Activated CD4-positive, CD25-positive, alpha-beta regulatory T cell treated with anti-CD3 and anti-CD28 coated beads, Interleukin-2, amount 50 U/mL, for 16 hours (primary cell): Measurements from ENCODE around the gene DIP2C.
"Not testable (repeated sequence)": the region's sequence is repeated elsewhere in the genome, so short reads cannot be mapped to it uniquely, and the experiment has no call there.

Source experiments
- DNase-seq: peaks from one replicate; pipeline ENCODE4 v3.0.0-alpha.2; 2020; ENCODE audit warnings: low read depth, low spot score

Gene DIP2C

DNA sequence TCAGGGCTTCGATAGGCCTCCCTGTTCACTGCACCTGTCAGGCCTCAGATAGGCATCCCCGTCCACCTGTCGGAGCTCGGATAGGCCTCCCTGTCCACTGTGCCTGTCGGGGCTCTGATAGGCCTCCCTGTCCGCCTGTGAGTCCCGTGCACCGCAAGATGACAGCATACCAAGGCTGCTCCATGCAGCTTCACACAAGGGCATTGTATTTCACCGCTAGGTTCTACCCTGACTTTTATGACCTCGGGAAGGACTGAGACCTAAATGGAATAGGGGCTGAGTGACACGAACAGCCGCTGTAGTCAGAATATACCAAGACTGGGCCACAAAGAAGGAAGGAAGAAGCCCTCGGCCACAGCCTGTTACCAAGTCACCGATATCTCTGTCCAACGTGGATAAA is 271.2 kb downstream of the DIP2C start:
- no peak for DNase-seq

DNA sequence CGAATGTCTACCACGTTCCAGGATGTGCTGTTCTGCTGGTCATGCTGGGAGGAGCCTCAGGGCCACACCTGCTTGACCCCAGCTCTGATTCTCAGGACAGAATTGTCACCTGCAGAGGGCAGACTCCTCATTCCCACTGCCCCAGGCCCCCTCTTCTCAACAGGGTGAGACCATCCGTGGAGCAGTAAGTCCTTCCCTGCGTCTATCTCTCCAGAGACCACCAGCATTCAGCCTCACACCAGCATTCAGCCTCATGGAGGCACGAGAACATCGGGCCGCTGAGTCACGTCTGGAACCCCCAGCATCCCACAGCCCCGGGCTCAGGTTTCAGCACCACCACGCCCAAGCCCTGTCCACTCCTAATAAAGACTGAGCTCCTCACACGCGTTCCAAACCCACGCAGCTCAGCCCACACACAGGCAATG is 273.4 kb downstream of the DIP2C start:
- DNase-seq: no peak

- DNase-seq: no peak
Measured at GRCh38 chr10:413662-414071, 275.8 kb downstream of the DIP2C start.

- no peak for DNase-seq
Measured at GRCh38 chr10:412109-412508, 277.4 kb downstream of the DIP2C start.

GRCh38 chr10:411603-412002 is 277.9 kb downstream of the DIP2C start:
- no peak for DNase-seq

- no peak for DNase-seq
Measured at GRCh38 chr10:409408-410040, 279.9 kb downstream of the DIP2C start.

- DNase-seq: no peak
Measured at GRCh38 chr10:408236-408635, 281.2 kb downstream of the DIP2C start.

GRCh38 chr10:406976-407375 is 282.5 kb downstream of the DIP2C start:
- DNase-seq: no peak

- no peak for DNase-seq
Measured at GRCh38 chr10:405648-406047, 283.8 kb downstream of the DIP2C start.

DNA sequence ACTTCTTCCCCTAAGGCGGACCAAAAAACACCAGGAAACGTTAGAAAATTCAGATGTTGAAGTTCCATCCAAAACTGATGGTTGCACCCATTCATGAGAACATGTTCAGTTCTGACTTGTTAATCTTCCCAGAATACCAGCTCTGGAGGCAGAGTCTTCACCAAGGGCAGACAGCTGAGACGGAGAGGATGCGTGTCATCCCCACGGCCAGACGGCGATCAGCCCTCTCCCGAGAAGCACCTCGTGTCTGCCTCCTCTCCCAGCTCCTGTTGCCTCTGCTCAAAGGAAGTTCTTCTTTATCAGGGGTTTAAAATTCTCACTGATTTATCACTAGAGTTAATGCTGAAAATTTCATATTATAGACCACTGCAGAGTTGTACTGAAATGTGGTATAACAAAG is 284.5 kb downstream of the DIP2C start:
- DNase-seq: no peak

DNA sequence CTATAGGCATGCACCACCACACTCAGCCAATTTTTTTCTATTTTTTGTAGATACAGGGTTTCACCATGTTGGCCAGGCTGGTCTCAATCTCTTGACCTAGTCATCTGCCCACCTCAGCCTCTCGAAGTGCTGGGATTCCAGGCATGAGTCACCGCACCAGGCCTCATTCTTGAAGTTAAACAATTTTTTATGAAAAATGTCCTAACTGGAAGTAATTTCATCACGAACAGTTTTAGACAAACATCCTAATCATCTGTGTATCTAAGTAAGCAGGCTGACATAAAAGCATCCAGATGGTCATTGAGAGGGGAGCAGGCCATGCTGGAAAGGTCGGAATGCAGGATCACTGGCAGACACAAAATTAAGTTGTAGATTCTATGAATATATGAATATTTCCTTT is 285.1 kb downstream of the DIP2C start:
- no peak for DNase-seq

DNA sequence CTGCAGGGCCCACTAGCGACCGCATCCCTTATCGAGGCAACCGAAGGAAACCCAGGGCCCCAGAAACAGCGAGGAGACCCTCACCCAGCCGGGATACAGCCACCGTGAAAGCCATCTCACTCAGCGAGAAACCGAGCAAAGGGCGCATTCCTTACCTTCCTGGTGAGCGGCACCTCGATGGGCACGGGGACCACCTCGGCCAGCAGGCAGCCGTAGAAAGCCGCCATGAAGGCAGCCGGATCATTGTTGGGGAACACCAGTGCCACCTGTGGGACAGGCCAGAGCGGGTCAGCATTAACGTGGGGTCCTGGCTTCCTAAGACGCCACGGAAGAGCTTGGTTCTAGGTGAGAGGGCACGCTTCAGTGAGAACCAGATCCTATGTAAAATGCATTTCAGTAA is 290.5 kb downstream of the DIP2C start:
- DNase-seq: no peak

GRCh38 chr10:397321-398068 is 292.0 kb downstream of the DIP2C start:
- DNase-seq: no peak

DNA sequence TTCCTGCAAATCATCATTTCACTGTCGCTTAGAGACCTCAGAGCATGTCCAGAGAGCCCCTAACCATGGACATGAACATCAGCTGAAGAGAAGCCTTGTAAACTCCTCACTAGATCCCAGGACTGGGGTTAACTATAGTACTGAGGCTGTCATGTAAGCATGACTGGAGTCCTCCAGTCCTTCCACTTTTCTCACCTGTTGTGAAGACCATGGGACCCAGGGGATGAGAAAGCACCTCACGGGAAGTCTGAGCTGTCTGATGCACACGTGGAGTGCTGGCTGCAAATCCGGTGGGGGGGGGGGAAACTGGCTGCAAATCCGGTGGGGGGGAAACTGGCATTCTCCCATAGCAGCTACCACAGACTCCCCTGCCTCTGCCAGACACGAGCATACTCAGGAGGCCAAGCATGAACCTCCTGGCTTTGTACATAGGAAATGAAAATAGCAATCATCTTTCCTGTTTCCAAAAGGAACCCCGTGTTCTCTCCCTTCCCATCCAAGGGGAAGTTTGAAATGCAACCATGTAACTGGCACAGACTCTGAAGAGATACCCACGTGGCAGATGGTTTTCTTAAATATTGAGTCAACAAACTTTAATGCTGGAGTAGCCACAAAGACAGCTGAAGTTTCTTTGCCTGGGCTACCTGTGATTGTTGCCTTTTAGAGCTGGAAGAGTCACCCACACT is 292.8 kb downstream of the DIP2C start:
- no peak for DNase-seq

GRCh38 chr10:396107-396506 is 293.4 kb downstream of the DIP2C start:
- no peak for DNase-seq

- DNase-seq: no peak
Measured at GRCh38 chr10:395665-396064, 293.8 kb downstream of the DIP2C start.

DNA sequence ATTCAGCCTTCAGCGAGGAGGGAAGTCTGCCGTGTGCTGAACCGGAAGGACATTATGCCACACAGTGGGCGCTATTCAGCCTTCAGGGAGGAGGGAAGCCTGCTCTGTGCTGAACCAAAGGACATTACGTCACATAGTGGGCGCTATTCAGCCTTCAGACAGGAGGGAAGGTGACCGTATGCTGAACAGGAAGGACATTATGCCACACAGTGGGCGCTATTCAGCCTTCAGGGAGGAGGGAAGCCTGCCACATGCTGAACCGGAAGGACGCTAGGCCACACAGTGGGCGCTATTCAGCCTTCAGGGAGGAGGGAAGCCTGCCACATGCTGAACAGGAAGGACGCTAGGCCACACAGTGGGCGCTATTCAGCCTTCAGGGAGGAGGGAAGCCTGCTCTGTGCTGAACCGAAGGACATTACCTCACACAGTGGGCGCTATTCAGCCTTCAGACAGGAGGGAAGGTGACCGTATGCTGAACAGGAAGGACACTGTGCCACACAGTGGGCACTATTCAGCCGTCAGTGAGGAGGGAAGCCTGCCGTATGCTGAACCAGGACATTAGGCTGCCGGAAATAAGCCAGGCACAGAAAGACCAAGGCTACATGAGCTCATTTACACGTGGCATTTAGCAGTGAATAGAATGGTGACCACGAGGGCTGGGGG is 294.9 kb downstream of the DIP2C start:
- not testable (repeated sequence) for DNase-seq

GRCh38 chr10:393787-394438 is 295.6 kb downstream of the DIP2C start:
- no peak for DNase-seq

- DNase-seq: no peak
Measured at GRCh38 chr10:393106-393745, 296.2 kb downstream of the DIP2C start.

- no peak for DNase-seq
Measured at GRCh38 chr10:392705-393037, 296.8 kb downstream of the DIP2C start.
